Nucleus accumbens (tissue), 56 donors: Measurements from ENCODE around the gene ZACN.
A peak's percentile ranks its signal among the peaks of the same experiment; 100 is the strongest.

Experiments used
- DNase-seq, 56 donors: peaks; one replicate each; lab custom pipeline; 2025; lab: John Stamatoyannopoulos, UW

The ZACN gene

GRCh38 chr17:76080768-76081287, 1.8 kb downstream of the ZACN start:
- DNase-seq = no peak

- DNase-seq = no peak
These were observed 2.6 kb downstream of the ZACN start for GRCh38 chr17:76081295-76082210.

GRCh38 chr17:76082326-76083251, 3.6 kb downstream of the ZACN start:
- peak in 1 of 56 donors; percentile 33 for DNase-seq

GRCh38 chr17:76083536-76084182, 4.7 kb downstream of the ZACN start:
- no peak for DNase-seq

GRCh38 chr17:76085066-76085730, 6.2 kb downstream of the ZACN start:
- DNase-seq = no peak

GRCh38 chr17:76085731-76086366, 6.9 kb downstream of the ZACN start:
- DNase-seq = no peak

GRCh38 chr17:76086384-76086783, 7.4 kb downstream of the ZACN start:
- no peak for DNase-seq

- DNase-seq = no peak
These were observed 8.5 kb downstream of the ZACN start for GRCh38 chr17:76087531-76087930.

- no peak for DNase-seq
These were observed 9.3 kb downstream of the ZACN start for GRCh38 chr17:76088041-76088867.

GRCh38 chr17:76088868-76089576, 10.0 kb downstream of the ZACN start:
- no peak for DNase-seq

GRCh38 chr17:76089680-76090516, 10.9 kb downstream of the ZACN start:
- DNase-seq = no peak

- no peak for DNase-seq
These were observed 11.6 kb downstream of the ZACN start for GRCh38 chr17:76090517-76091129.

GRCh38 chr17:76091526-76092286, 12.7 kb downstream of the ZACN start:
- no peak for DNase-seq

GRCh38 chr17:76092526-76093413, 13.8 kb downstream of the ZACN start:
- no peak for DNase-seq

GRCh38 chr17:76094046-76094445, 15.1 kb downstream of the ZACN start:
- DNase-seq = no peak
